HFFc6 (cell line): Measurements from ENCODE around the gene C6orf132. TPM values are rescaled to one million over a fixed set of nuclear protein-coding genes. Genes with fewer than 3 reads are reported as not detected.

ENCODE experiments used
- DNase-seq: peaks from one replicate; pipeline ENCODE4 v3.0.0-alpha.2; 2018
- H3K27ac Mint-ChIP-seq: 2 replicates; pipeline ENCODE4 v1.8.0; 2020; ENCODE audit warnings: mild to moderate bottlenecking, mixed read lengths
- H3K27me3 Mint-ChIP-seq: 2 replicates; pipeline ENCODE4 v1.8.0; 2021; ENCODE audit warnings: mild to moderate bottlenecking, moderate library complexity, mixed read lengths; ENCODE audit not compliant: insufficient read depth
- H3K36me3 Mint-ChIP-seq: 2 replicates; pipeline ENCODE4 v1.8.0; 2021; ENCODE audit warnings: low read depth, mixed read lengths
- H3K4me1 Mint-ChIP-seq: 2 replicates; pipeline ENCODE4 v1.8.0; 2020; ENCODE audit warnings: low read depth, mixed read lengths
- H3K4me3 Mint-ChIP-seq: 2 replicates; pipeline ENCODE4 v1.8.0; 2020; ENCODE audit warnings: mild to moderate bottlenecking, moderate library complexity, mixed read lengths
- H3K9me3 Mint-ChIP-seq: 2 replicates; pipeline ENCODE4 v1.8.0; 2020; ENCODE audit warnings: mild to moderate bottlenecking, mixed read lengths
- CTCF ChIP-seq: fragments of 200-600 bp; sonication (generic); IDR thresholded peaks from 2 replicates; pipeline ENCODE4 v1.5.0; 2021; ENCODE audit warnings: antibody characterized with exemption, mild to moderate bottlenecking
- long read RNA-seq: library from polyadenylated mRNA; unstranded; transcript quantifications from one replicate; pipeline ENCODE4 v2.0.0, GENCODE V29; 2019
- total RNA-seq, 6 experiments: library from RNA; stranded (reverse); fragmentation: NEBNext Ultra II Directional; extraction: Animal tissue kit (Norgen Biotek cat#: 25700); gene quantifications; 2 replicates in 1 of 6; 3 replicates in 5 of 6; pipeline ENCODE4 v1.2.3, GENCODE V29; 2021

C6orf132 gene
- total RNA-seq, result 1 to 10 TPM; 4.7 to 6.6 (median 5.1) TPM
- long read RNA-seq, partial matches to known transcripts, result 1 of 1 reads
- long read RNA-seq, other reads (novel, unspliced or antisense), result 0 of 1 reads

GRCh38 chr6:42142118-42142835 lies at the start of gene C6orf132:
TSS of gene C6orf132 (minus strand) at chr6:42142620. CDS start at chr6:42142444, 176 bp downstream.
- H3K27me3 Mint-ChIP-seq, result peaks cover 3% of the 10 kb centered on the region; the same call in 1 of the 2 replicates
- H3K4me3 Mint-ChIP-seq, result peak within 1 kb of the TSS; percentile 86
- H3K36me3 Mint-ChIP-seq, result no peaks in the 10 kb centered on the region
- H3K27ac Mint-ChIP-seq, result peak within 1 kb of the TSS; percentile 97
- no peaks in the 10 kb centered on the region for H3K9me3 Mint-ChIP-seq
- no peak; the same call in 1 of the 2 replicates for TF ChIP-seq CTCF
- DNase-seq, result peak; percentile 9
- H3K4me1 Mint-ChIP-seq, result peaks cover 49% of the 10 kb centered on the region

GRCh38 chr6:42190554-42191183 lies 48.2 kb upstream of the C6orf132 start:
- Mint-ChIP-seq H3K4me3 (no peak overlapping the region), H3K27me3 (peaks cover 2% of the 10 kb centered on the region), H3K9me3 (no peaks in the 10 kb centered on the region), H3K36me3 (no peaks in the 10 kb centered on the region), H3K4me1 (peaks cover 32% of the 10 kb centered on the region), H3K27ac (peak overlapping the region; percentile 47)
- TF ChIP-seq CTCF, result no peak
- DNase-seq, result peak; percentile 72

GRCh38 chr6:42188406-42188805 lies 46.0 kb upstream of the C6orf132 start:
- Mint-ChIP-seq H3K36me3 (no peaks in the 10 kb centered on the region), H3K4me3 (no peak overlapping the region), H3K27ac (no peak overlapping the region), H3K9me3 (no peaks in the 10 kb centered on the region), H3K27me3 (peaks cover 7% of the 10 kb centered on the region), H3K4me1 (peaks cover 24% of the 10 kb centered on the region)
- DNase-seq, result no peak
- no peak for TF ChIP-seq CTCF

GRCh38 chr6:42185597-42185996 lies 43.2 kb upstream of the C6orf132 start:
- TF ChIP-seq CTCF, result no peak
- Mint-ChIP-seq H3K9me3 (no peaks in the 10 kb centered on the region), H3K36me3 (no peaks in the 10 kb centered on the region), H3K4me3 (no peak overlapping the region), H3K27me3 (peaks cover 12% of the 10 kb centered on the region), H3K27ac (no peak overlapping the region), H3K4me1 (peaks cover 4% of the 10 kb centered on the region)
- no peak for DNase-seq

- Mint-ChIP-seq H3K27me3 (peaks cover 12% of the 10 kb centered on the region), H3K36me3 (no peaks in the 10 kb centered on the region), H3K4me3 (no peak overlapping the region), H3K9me3 (no peaks in the 10 kb centered on the region), H3K27ac (no peak overlapping the region), H3K4me1 (peaks cover 8% of the 10 kb centered on the region)
- no peak for TF ChIP-seq CTCF
- no peak for DNase-seq
Observed at GRCh38 chr6:42184475-42184874, 42.1 kb upstream of the C6orf132 start.
